KOPT-K1 (cell line): ENCODE measurements around the gene BRD3.
A peak's percentile ranks its signal among the peaks of the same experiment; 100 is the strongest.
"Not testable (repeated sequence)": the region's sequence is repeated elsewhere in the genome, so short reads cannot be mapped to it uniquely, and the experiment has no call there.

Source experiments
- H3K27ac ChIP-seq: fragments of 200-600 bp; sonication (generic); 2 replicates; pipeline ENCODE4 v1.5.1; 2016; ENCODE audit warnings: antibody characterized with exemption, mild to moderate bottlenecking, low read depth, low read length; ENCODE audit not compliant: poor library complexity, severe bottlenecking
- H3K36me3 ChIP-seq: fragments of 200-600 bp; sonication (generic); 2 replicates; pipeline ENCODE4 v1.5.1; 2017; ENCODE audit warnings: antibody characterized with exemption, mild to moderate bottlenecking, low read length, moderate library complexity; ENCODE audit not compliant: insufficient read depth
- H3K9me3 ChIP-seq: fragments of 200-600 bp; sonication (generic); 2 replicates; pipeline ENCODE4 v1.5.1; 2017; ENCODE audit warnings: antibody characterized with exemption, low read length, mild to moderate bottlenecking; ENCODE audit not compliant: insufficient read depth, poor library complexity, severe bottlenecking

BRD3 gene

DNA sequence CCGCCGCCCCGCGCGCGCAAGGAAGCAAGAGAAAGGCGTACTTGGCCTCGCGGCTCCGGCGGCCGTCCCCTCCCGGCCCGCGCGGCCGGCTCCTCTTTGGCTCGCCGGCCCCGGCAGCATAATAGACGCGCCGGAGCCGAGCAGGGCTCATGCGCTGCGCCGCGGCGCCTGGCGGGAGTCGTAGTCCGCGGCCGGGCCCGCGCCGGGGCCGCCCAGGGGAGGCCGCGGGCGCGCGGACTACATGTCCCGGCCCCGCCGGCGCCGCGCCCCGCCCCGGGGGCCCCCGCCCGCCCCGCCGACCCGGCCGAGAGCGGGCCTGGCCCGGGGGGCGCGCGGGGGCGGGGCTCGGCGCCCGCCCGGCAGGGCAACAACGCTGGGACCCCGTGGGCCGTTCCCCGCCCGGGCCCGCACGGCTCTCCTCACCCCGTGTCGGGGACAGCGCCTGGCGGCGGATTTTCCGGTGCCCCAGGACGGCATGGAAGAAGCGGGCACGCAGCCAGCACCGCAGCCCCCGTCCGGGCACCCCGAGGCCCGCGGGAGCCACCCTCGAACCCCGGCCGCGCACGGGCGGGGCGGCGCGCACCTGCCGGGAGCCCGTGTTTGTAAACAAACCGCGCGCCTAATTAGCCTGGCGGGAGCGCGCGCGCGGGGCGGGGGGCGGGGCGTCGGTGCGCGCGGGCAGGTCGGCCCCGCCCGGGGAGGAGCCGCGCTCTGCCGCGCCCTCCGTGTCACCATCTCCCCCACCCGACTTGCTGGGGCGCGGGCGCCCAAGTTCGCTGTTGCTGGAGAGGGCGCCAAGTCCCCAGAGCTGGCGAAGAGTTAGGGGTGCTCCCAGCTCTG lies at the start of gene BRD3:
Gene BRD3, minus strand, starts transcription at position 123 of the 840 bp plus-strand sequence. CDS start 14,549 bp downstream, outside the sequence.
- peak within 1 kb of the TSS; percentile 86 for H3K27ac ChIP-seq
- no peaks in the 10 kb centered on the region for H3K9me3 ChIP-seq

DNA sequence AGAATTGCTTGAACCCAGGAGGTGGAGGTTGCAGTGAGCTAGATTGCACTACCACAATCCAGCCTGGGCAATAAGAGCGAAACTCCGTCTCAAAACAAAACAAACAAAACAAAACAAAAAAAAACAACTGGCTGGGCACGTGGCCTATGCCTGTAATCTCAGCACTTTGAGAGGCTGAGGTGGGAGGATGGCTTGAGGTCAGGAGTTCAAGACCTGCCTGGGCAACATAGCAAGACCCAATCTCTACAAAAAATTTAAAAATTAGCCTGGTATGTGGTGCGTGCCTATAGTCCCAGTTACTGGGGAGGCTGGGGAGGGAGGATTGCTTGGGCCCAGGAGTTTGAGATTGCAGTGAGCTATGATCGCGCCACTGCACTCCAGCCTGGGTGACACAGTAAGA lies 44.7 kb upstream of the BRD3 start:
- no peak overlapping the region for H3K27ac ChIP-seq
- no peaks in the 10 kb centered on the region for H3K36me3 ChIP-seq
- no peaks in the 10 kb centered on the region for H3K9me3 ChIP-seq

More for the DNA sequence above, at the start of gene BRD3:
- H3K36me3 ChIP-seq = no peaks in the 10 kb centered on the region

GRCh38 chr9:134111064-134111463 lies 43.2 kb upstream of the BRD3 start:
- H3K36me3 ChIP-seq = no peaks in the 10 kb centered on the region

DNA sequence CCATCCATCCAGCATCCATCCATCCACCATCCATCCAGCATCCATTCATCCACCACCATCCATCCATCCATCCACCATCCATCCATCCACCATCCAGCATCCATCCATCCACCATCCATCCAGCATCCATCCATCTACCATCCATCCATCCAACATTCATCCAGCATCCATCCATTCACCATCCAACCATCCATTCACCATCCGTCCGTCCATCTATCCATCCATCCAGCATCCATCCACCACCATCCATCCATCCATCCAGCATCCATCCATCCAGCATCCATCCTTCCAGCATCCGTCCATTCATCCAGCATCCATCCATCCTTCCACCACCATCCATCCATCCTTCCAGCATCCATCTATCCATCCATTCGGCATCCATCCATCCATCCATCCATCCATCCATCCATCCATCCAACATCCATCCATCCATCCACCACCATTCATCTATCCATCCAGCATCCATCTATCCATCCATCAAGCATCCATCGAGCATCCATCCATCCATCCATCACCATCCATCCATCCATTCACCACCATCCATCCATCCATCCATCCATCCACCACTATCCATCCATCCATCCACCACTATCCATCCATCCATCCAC lies 35.7 kb upstream of the BRD3 start:
- Histone ChIP-seq H3K36me3 (no peaks in the 10 kb centered on the region), H3K27ac (no peak overlapping the region)

More at GRCh38 chr9:134111064-134111463, 43.2 kb upstream of the BRD3 start:
- Histone ChIP-seq H3K27ac (no peak overlapping the region), H3K9me3 (no peaks in the 10 kb centered on the region)

GRCh38 chr9:134101623-134102149 lies 33.9 kb upstream of the BRD3 start:
- H3K27ac ChIP-seq = no peak overlapping the region
- H3K36me3 ChIP-seq = no peaks in the 10 kb centered on the region
- no peaks in the 10 kb centered on the region for H3K9me3 ChIP-seq

More for the DNA sequence above, 35.7 kb upstream of the BRD3 start:
- no peaks in the 10 kb centered on the region for H3K9me3 ChIP-seq

DNA sequence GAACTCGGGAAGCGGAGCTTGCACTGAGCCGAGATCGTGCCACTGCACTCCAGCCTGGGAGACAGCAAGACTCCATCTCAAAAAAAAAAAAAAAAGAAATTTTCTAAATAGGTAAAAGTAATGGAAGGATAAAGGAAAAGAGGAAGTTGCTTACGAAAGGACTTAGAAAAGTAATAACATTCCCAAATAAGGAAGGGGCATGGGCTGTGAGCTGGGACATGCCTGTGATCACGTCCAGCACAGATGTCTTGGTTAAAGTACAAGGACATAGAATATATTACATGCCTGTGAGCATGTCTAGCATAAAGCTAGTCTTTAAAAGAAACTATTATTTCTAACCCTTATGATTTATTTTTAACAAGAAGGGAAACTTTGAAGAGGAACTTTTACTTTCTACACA lies 33.3 kb upstream of the BRD3 start:
- H3K9me3 ChIP-seq, H3K27ac ChIP-seq: not testable (repeated sequence)

DNA sequence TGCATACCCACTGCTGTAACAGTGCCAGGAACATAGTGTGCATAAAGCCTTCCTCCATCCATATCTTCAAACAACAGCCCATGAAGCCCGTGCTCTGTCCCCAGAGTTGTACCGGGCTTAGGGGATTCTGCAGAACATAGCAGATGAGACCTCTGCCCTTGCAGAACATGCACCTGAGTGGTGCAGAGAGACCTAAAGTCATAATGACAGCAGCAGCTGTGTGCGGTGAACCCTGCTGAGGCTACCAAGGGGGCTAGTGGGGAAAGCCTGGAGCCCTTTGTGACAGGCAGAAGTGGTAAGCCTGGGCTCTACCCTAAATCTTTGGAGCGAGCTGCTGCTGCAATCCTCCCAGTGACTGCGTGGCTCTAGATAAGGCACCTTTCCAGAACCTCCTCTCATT lies 32.2 kb upstream of the BRD3 start:
- Histone ChIP-seq H3K9me3 (no peaks in the 10 kb centered on the region), H3K36me3 (no peaks in the 10 kb centered on the region), H3K27ac (no peak overlapping the region)

More for the DNA sequence above, 33.3 kb upstream of the BRD3 start:
- not testable (repeated sequence) for H3K36me3 ChIP-seq

DNA sequence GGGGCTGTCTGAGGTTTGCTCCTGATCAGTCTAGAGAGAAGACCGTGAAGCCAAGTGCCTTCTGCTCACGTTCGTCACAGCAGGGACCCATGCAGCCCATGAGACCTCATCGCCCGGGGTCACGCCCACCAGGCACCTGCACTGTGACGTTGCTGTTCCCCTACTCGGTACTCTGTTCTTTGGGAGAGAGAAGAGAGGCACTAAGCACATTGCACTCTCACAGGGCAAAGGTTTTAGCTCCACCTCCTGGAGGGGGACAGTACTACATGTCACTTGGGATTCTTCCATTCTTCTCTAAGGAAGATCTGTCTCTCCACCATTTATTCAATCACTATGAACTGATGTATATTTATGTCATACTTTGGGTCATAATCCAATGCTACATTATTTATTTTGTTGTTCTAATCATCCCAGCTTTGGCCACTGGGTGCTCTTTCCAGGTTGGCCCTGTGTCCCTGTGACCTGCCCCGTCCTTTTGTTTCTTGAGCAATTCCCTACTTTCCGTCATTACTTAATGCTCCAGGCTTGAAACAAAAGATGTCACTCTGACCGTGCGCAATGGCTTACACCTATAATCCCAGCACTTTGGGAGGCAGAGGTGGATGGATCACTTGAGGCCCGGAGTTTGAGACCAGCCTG lies 31.4 kb upstream of the BRD3 start:
- Histone ChIP-seq H3K9me3 (no peaks in the 10 kb centered on the region), H3K27ac (no peak overlapping the region)

DNA sequence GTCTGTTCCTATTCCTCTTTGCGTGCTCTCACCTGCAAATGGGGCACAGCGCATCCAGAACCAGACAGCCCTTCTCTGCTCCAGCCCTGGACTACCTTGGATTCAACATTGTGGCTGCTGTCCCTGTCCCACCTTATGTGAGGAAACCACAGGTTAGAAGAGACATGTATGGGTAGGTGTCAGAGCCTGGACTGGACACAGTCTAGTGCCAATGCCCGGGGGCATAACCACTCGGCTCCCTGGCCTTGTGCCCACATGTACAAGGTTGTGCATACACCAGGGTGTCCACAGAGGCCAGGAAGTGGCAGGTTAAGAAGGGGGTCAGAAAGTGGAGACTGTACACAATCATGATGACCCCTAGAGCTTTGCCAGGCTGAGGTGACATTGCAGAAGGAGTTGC lies 22.1 kb upstream of the BRD3 start:
- Histone ChIP-seq H3K36me3 (no peaks in the 10 kb centered on the region), H3K9me3 (no peaks in the 10 kb centered on the region), H3K27ac (no peak overlapping the region)

More for the DNA sequence above, 31.4 kb upstream of the BRD3 start:
- H3K36me3 ChIP-seq = no peaks in the 10 kb centered on the region

- no peak overlapping the region for H3K27ac ChIP-seq
- no peaks in the 10 kb centered on the region for H3K9me3 ChIP-seq
- H3K36me3 ChIP-seq = no peaks in the 10 kb centered on the region
Observed at GRCh38 chr9:134088063-134088725, 20.4 kb upstream of the BRD3 start.

- Histone ChIP-seq H3K27ac (no peak overlapping the region), H3K36me3 (no peaks in the 10 kb centered on the region), H3K9me3 (no peaks in the 10 kb centered on the region)
Observed at GRCh38 chr9:134085674-134086073, 17.8 kb upstream of the BRD3 start.

- Histone ChIP-seq H3K27ac (no peak overlapping the region), H3K9me3 (no peaks in the 10 kb centered on the region), H3K36me3 (no peaks in the 10 kb centered on the region)
Observed at GRCh38 chr9:134083451-134083850, 15.6 kb upstream of the BRD3 start.

DNA sequence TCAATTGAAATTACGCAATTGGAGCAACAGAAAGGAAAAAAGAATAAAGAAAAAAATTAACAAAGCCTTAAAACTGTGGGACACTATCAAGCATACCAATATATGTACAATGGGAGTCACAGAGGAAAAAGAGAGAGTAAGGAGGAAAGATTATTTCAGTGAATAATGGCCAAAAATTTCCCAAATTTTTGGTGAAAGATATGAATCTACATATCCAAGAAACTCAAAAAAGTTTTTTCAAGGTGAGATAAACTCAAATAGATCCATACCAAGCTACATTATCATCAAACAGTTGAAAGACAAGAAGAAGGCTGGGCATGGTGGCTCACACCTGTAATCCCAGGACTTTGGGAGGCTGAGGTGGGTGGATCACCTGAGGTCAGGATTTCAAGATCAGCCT lies 8.8 kb upstream of the BRD3 start:
- Histone ChIP-seq H3K9me3 (peaks cover 10% of the 10 kb centered on the region), H3K36me3 (no peaks in the 10 kb centered on the region), H3K27ac (no peak overlapping the region)

DNA sequence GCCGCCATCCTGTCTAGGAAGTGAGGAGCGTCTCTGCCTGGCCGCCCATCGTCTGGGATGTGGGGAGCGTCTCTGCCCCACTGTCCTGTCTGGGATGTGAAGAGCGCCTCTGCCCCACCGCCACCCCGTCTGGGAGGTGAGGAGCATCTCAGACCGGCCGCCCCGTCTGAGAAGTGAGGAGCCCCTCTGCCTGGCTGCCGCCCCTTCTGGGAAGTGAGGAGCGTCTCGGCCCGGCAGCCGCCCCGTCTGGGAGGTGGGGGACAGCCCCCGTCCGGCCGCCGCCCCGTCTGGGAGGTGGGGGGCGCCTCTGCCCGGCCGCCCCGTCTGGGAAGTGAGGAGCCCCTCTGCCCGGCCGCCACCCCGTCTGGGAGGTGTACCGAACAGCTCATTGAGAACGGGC lies 7.9 kb upstream of the BRD3 start:
- H3K9me3 ChIP-seq = peaks cover 10% of the 10 kb centered on the region

DNA sequence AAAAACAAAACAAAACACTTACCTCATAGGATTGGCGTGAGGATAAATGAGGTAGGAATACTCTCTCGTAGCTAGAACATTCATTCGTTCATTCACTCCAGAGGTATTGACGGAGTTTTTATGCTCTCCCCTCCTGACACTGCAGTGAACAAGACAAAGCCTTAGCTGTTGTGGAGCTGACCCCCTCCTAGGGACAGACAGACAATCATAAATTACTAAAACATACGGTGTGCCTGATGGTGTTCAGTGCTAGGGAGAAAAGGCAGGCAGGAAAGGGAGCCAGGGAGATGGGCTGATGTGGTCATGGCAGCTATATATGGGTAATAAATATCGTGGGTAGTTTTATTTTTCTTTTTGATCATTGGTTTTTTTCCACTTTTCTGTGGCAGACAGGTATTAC lies 5.7 kb upstream of the BRD3 start:
- peaks cover 10% of the 10 kb centered on the region for H3K9me3 ChIP-seq
- H3K27ac ChIP-seq = no peak overlapping the region
- no peaks in the 10 kb centered on the region for H3K36me3 ChIP-seq

More for the DNA sequence above, 7.9 kb upstream of the BRD3 start:
- not testable (repeated sequence) for H3K36me3 ChIP-seq, H3K27ac ChIP-seq
